ENCODE measurements around the gene XRCC2.
"Not testable (repeated sequence)": the region's sequence is repeated elsewhere in the genome, so short reads cannot be mapped to it uniquely, and the experiment has no call there.

XRCC2 gene

GRCh38 chr7:152640829-152641228 lies 35.1 kb downstream of the XRCC2 start:
- WGBS, 2 experiments: 87% methylated on average over 4 to 6 of the region's 6 CpGs
- Histone ChIP-seq H3K27me3 (ENCODE audit: control insufficient read depth, insufficient read depth, low read length, poor library complexity, severe bottlenecking) (no peaks in the 10 kb centered on the region), H3K36me3 (ENCODE audit: control insufficient read depth, insufficient read depth, low read length) (no peaks in the 10 kb centered on the region), H3K9me3 (ENCODE audit: control insufficient read depth, low read length) (no peaks in the 10 kb centered on the region), H3K4me3 (ENCODE audit: insufficient read depth, low read depth, low read length) (no peak overlapping the region), H3K4me1 (ENCODE audit: control insufficient read depth, insufficient read depth, low read length) (no peaks in the 10 kb centered on the region), H3K27ac (ENCODE audit: insufficient read depth, low read depth, low read length, poor library complexity, severe bottlenecking) (no peak overlapping the region)

GRCh38 chr7:152637920-152638580 lies 37.9 kb downstream of the XRCC2 start:
- no peak overlapping the region for H3K4me3 ChIP-seq (ENCODE audit: insufficient read depth, low read depth, low read length)
- H3K9me3 ChIP-seq (ENCODE audit: control insufficient read depth, low read length): no peaks in the 10 kb centered on the region
- no peaks in the 10 kb centered on the region for H3K4me1 ChIP-seq (ENCODE audit: control insufficient read depth, insufficient read depth, low read length)
- no peaks in the 10 kb centered on the region for H3K36me3 ChIP-seq (ENCODE audit: control insufficient read depth, insufficient read depth, low read length)
- no peak overlapping the region for H3K27ac ChIP-seq (ENCODE audit: insufficient read depth, low read depth, low read length, poor library complexity, severe bottlenecking)
- 83 to 86% methylated on average over 6 to 7 of the region's 7 CpGs for WGBS, 2 experiments
- H3K27me3 ChIP-seq (ENCODE audit: control insufficient read depth, insufficient read depth, low read length, poor library complexity, severe bottlenecking): no peaks in the 10 kb centered on the region

- Histone ChIP-seq H3K4me1 (ENCODE audit: control insufficient read depth, insufficient read depth, low read length) (no peaks in the 10 kb centered on the region), H3K9me3 (ENCODE audit: control insufficient read depth, low read length) (no peaks in the 10 kb centered on the region), H3K27ac (ENCODE audit: insufficient read depth, low read depth, low read length, poor library complexity, severe bottlenecking) (no peak overlapping the region), H3K36me3 (ENCODE audit: control insufficient read depth, insufficient read depth, low read length) (no peaks in the 10 kb centered on the region), H3K27me3 (ENCODE audit: control insufficient read depth, insufficient read depth, low read length, poor library complexity, severe bottlenecking) (no peaks in the 10 kb centered on the region), H3K4me3 (ENCODE audit: insufficient read depth, low read depth, low read length) (no peak overlapping the region)
- WGBS, 2 experiments: 83% methylated on average over 1 of the region's 1 CpG; no CpG with 5 or more reads in 1 of the 2 experiments
Observed at GRCh38 chr7:152637161-152637560, 38.8 kb downstream of the XRCC2 start.

DNA sequence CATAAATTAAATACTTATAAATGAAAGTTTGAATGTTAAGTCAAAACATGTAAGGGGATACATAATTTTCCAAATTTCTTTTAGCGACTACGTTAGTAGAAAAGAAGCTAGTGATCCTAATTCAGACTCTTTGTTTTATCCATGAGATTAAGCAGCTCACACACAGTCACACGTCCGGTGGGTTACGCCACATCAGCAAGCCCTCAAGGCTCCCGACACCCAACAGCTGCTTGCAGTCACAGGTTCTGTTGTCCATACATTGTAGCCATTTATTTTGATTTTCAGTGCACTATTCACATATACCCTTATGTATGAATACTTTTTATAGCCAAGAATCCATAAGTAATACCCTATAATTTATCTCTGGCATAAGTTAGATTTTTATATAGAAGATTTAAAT lies 39.5 kb downstream of the XRCC2 start:
- Histone ChIP-seq H3K4me3 (ENCODE audit: insufficient read depth, low read depth, low read length) (no peak overlapping the region), H3K27ac (ENCODE audit: insufficient read depth, low read depth, low read length, poor library complexity, severe bottlenecking) (no peak overlapping the region), H3K4me1 (ENCODE audit: control insufficient read depth, insufficient read depth, low read length) (no peaks in the 10 kb centered on the region), H3K9me3 (ENCODE audit: control insufficient read depth, low read length) (no peaks in the 10 kb centered on the region), H3K36me3 (ENCODE audit: control insufficient read depth, insufficient read depth, low read length) (no peaks in the 10 kb centered on the region), H3K27me3 (ENCODE audit: control insufficient read depth, insufficient read depth, low read length, poor library complexity, severe bottlenecking) (no peaks in the 10 kb centered on the region)
- WGBS, 2 experiments: 93% methylated on average over 6 of the region's 6 CpGs

DNA sequence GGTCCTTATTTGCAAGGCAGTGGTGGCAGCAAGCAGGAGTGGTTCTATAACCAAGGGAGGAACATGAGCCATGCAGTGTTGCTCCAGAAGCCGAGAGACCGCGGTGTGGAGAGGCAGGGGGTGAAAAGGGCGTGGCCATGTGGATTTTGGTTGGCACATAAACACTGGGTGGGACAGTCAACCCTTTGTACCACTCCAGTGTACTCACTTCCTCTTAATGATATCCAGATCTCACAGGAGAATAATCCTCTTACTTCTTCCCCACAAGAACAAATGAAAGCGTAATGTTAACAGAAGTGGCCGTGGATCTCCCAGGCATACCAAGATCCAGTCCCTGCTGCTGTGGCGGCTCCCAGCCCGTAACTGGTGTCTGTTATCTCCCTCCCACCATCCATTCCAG lies 42.4 kb downstream of the XRCC2 start:
- Histone ChIP-seq H3K27ac (ENCODE audit: insufficient read depth, low read depth, low read length, poor library complexity, severe bottlenecking) (no peak overlapping the region), H3K4me1 (ENCODE audit: control insufficient read depth, insufficient read depth, low read length) (no peaks in the 10 kb centered on the region), H3K9me3 (ENCODE audit: control insufficient read depth, low read length) (no peaks in the 10 kb centered on the region), H3K27me3 (ENCODE audit: control insufficient read depth, insufficient read depth, low read length, poor library complexity, severe bottlenecking) (no peaks in the 10 kb centered on the region), H3K4me3 (ENCODE audit: insufficient read depth, low read depth, low read length) (no peak overlapping the region), H3K36me3 (ENCODE audit: control insufficient read depth, insufficient read depth, low read length) (no peaks in the 10 kb centered on the region)
- 87 to 88% methylated on average over 8 of the region's 8 CpGs for WGBS, 2 experiments

- 91 to 94% methylated on average over 8 of the region's 8 CpGs for WGBS, 2 experiments
- H3K4me1 ChIP-seq (ENCODE audit: control insufficient read depth, insufficient read depth, low read length): no peaks in the 10 kb centered on the region
- no peak overlapping the region for H3K4me3 ChIP-seq (ENCODE audit: insufficient read depth, low read depth, low read length)
- no peaks in the 10 kb centered on the region for H3K27me3 ChIP-seq (ENCODE audit: control insufficient read depth, insufficient read depth, low read length, poor library complexity, severe bottlenecking)
- no peaks in the 10 kb centered on the region for H3K9me3 ChIP-seq (ENCODE audit: control insufficient read depth, low read length)
- no peaks in the 10 kb centered on the region for H3K36me3 ChIP-seq (ENCODE audit: control insufficient read depth, insufficient read depth, low read length)
- no peak overlapping the region for H3K27ac ChIP-seq (ENCODE audit: insufficient read depth, low read depth, low read length, poor library complexity, severe bottlenecking)
Observed at GRCh38 chr7:152633072-152633471, 42.9 kb downstream of the XRCC2 start.

DNA sequence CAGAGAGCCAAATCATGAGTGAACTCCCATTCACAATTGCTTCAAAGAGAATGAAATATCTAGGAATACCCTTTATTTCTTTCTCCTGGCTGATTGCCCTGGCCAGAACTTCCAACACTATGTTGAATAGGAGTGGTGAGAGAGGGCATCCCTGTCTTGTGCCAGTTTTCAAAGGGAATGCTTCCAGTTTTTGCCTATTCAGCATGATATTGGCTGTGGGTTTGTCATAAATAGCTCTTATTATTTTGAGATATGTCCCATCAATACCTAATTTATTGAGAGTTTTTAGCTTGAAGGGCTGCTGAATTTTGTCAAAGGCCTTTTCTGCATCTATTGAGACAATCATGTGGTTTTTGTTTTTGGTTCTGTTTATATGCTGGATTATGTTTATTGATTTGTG lies 47.2 kb downstream of the XRCC2 start:
- H3K9me3 ChIP-seq (ENCODE audit: control insufficient read depth, low read length); H3K27ac ChIP-seq (ENCODE audit: insufficient read depth, low read depth, low read length, poor library complexity, severe bottlenecking); H3K4me3 ChIP-seq (ENCODE audit: insufficient read depth, low read depth, low read length); H3K4me1 ChIP-seq (ENCODE audit: control insufficient read depth, insufficient read depth, low read length); H3K27me3 ChIP-seq (ENCODE audit: control insufficient read depth, insufficient read depth, low read length, poor library complexity, severe bottlenecking); H3K36me3 ChIP-seq (ENCODE audit: control insufficient read depth, insufficient read depth, low read length): not testable (repeated sequence)

- no peak overlapping the region for H3K27ac ChIP-seq (ENCODE audit: insufficient read depth, low read depth, low read length, poor library complexity, severe bottlenecking)
- no peaks in the 10 kb centered on the region for H3K36me3 ChIP-seq (ENCODE audit: control insufficient read depth, insufficient read depth, low read length)
- no peak overlapping the region for H3K4me3 ChIP-seq (ENCODE audit: insufficient read depth, low read depth, low read length)
- H3K4me1 ChIP-seq (ENCODE audit: control insufficient read depth, insufficient read depth, low read length): no peaks in the 10 kb centered on the region
- H3K9me3 ChIP-seq (ENCODE audit: control insufficient read depth, low read length): no peaks in the 10 kb centered on the region
- 89 to 90% methylated on average over 5 of the region's 5 CpGs for WGBS, 2 experiments
- H3K27me3 ChIP-seq (ENCODE audit: control insufficient read depth, insufficient read depth, low read length, poor library complexity, severe bottlenecking): no peaks in the 10 kb centered on the region
Observed at GRCh38 chr7:152624228-152624627, 51.7 kb downstream of the XRCC2 start.

DNA sequence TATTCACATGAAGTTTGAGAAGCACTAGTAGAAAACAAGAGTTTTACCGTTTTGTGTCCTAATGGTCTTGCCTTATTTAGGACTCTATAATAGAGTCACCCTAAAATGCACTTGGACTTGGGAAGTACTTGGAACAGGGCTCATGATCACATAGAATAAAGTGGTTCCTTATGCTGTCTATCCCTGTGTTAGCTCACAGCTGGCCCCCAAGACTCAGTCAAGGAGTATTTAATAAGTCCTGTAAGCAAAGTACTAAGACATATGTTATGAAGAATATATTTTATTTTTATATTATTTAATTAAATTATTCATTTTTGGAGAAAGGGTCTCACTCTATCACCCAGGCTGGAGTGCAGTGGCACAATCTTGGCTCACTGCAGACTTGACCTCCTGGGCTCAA lies 54.5 kb downstream of the XRCC2 start:
- no peaks in the 10 kb centered on the region for H3K36me3 ChIP-seq (ENCODE audit: control insufficient read depth, insufficient read depth, low read length)
- no peaks in the 10 kb centered on the region for H3K27me3 ChIP-seq (ENCODE audit: control insufficient read depth, insufficient read depth, low read length, poor library complexity, severe bottlenecking)
- WGBS, 2 experiments: 71 to 88% methylated on average over 1 of the region's 1 CpG
- no peak overlapping the region for H3K27ac ChIP-seq (ENCODE audit: insufficient read depth, low read depth, low read length, poor library complexity, severe bottlenecking)
- H3K9me3 ChIP-seq (ENCODE audit: control insufficient read depth, low read length): no peaks in the 10 kb centered on the region
- no peaks in the 10 kb centered on the region for H3K4me1 ChIP-seq (ENCODE audit: control insufficient read depth, insufficient read depth, low read length)
- no peak overlapping the region for H3K4me3 ChIP-seq (ENCODE audit: insufficient read depth, low read depth, low read length)

GRCh38 chr7:152619027-152619739 lies 56.8 kb downstream of the XRCC2 start:
- H3K4me3 ChIP-seq (ENCODE audit: insufficient read depth, low read depth, low read length): no peak overlapping the region
- H3K4me1 ChIP-seq (ENCODE audit: control insufficient read depth, insufficient read depth, low read length): no peaks in the 10 kb centered on the region
- H3K27me3 ChIP-seq (ENCODE audit: control insufficient read depth, insufficient read depth, low read length, poor library complexity, severe bottlenecking): no peaks in the 10 kb centered on the region
- WGBS, 2 experiments: 91 to 93% methylated on average over 10 of the region's 11 CpGs
- H3K27ac ChIP-seq (ENCODE audit: insufficient read depth, low read depth, low read length, poor library complexity, severe bottlenecking): no peak overlapping the region
- H3K9me3 ChIP-seq (ENCODE audit: control insufficient read depth, low read length): no peaks in the 10 kb centered on the region
- H3K36me3 ChIP-seq (ENCODE audit: control insufficient read depth, insufficient read depth, low read length): no peaks in the 10 kb centered on the region
